ENCODE data around the gene CETN3. TPM values are rescaled to one million over a fixed set of nuclear protein-coding genes. Genes with fewer than 3 reads are reported as not detected.

Gene CETN3
- total and polyA plus RNA-seq, 2 of the 8 experiments (the other 6 are each of a cell fraction or from before 2014, with no cell fraction given): 4.8 to 43.8 TPM

DNA sequence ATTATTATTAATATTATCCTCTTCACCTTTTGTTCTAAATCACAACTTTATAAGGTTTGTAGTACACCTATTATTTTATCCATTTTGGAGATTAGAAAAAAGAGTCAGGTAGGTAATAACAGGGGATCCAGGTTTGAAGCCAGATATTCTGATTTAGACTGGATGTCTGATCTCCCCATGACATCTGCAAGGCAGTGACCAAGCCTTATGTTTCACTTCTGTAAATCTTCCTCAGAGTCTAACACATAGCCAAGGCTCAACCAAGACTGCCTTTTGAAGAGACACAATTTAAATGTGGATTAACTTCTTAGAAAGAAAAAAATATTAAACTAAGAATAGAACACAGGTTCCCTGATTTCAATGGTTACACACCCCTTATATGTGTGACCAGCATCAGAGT, 44.2 kb downstream of the CETN3 start:
- CTCF ChIA-PET (ENCODE audit: partially characterized antibody): no interaction called here
- no peak overlapping the region for H2AK5ac ChIP-seq (ENCODE audit: low read depth, low read length)

More for the DNA sequence above, 44.2 kb downstream of the CETN3 start:
- Histone ChIP-seq H3K4me3 (ENCODE audit: extremely low read depth in 1 of 4, insufficient read depth in 2 of 4, low read depth in 3 of 4, low read length in 4 of 4) (no peak overlapping the region), H3K18ac (ENCODE audit: extremely low read depth, low read length) (no peak overlapping the region), H3K23ac (ENCODE audit: insufficient read length) (no peak overlapping the region), H3K79me2 (ENCODE audit: control insufficient read depth in 1 of 2, insufficient read depth in 2 of 2, low read length in 2 of 2) (no peaks in the 10 kb centered on the region), H2BK20ac (ENCODE audit: low read length) (no peak overlapping the region), H4K91ac (replicated peaks; ENCODE audit: insufficient read length, low read length) (no peak overlapping the region), H3K9me3 (ENCODE audit: insufficient read depth in 2 of 2, low read depth in 1 of 2, low read length in 1 of 2) (peaks cover 3 to 6% of the 10 kb centered on the region in 2 experiments; a peak in 3 of 4 replicates), H3K4me1 (replicated peaks in 1 of 4; ENCODE audit: control insufficient read depth in 3 of 4, insufficient read depth in 4 of 4, low read length in 3 of 4) (peaks cover 0 to 7% (median 3%) of the 10 kb centered on the region in 4 experiments; a peak in 3 of 7 replicates), H2BK5ac (ENCODE audit: low read depth, low read length) (no peak overlapping the region), H2BK120ac (replicated peaks; ENCODE audit: low read depth, low read length) (no peak overlapping the region), H2AFZ (ENCODE audit: low read length) (no peak overlapping the region), H3K9ac (replicated peaks in 1 of 4; ENCODE audit: extremely low read depth in 1 of 4, low read depth in 3 of 4, low read length in 3 of 4) (no peak overlapping the region), H3K27me3 (replicated peaks in 1 of 4; ENCODE audit: control insufficient read depth in 3 of 4, extremely low read depth in 1 of 4, insufficient read depth in 3 of 4, low read length in 3 of 4) (no peaks in the 10 kb centered on the region), H3K79me1 (ENCODE audit: low read depth, low read length) (no peaks in the 10 kb centered on the region), H3K14ac (ENCODE audit: insufficient read length) (no peak overlapping the region), H3K36me3 (ENCODE audit: control insufficient read depth in 2 of 4, insufficient read depth in 4 of 4, low read length in 3 of 4) (no peaks in the 10 kb centered on the region), H4K5ac (ENCODE audit: insufficient read length, low read depth, low read length) (no peak overlapping the region), H3K4me2 (ENCODE audit: insufficient read depth in 1 of 2, low read depth in 2 of 2, low read length in 2 of 2) (no peak overlapping the region), H3K4ac (replicated peaks; ENCODE audit: insufficient read length, low read depth, low read length) (no peak overlapping the region), H4K20me1 (replicated peaks in 1 of 2; ENCODE audit: control insufficient read depth in 1 of 2, insufficient read depth in 2 of 2, low read length in 2 of 2) (no peaks in the 10 kb centered on the region), H4K8ac (ENCODE audit: extremely low read depth, insufficient read depth, low read length) (no peak overlapping the region), H3K23me2 (ENCODE audit: low read depth, low read length) (no peaks in the 10 kb centered on the region), H2BK15ac (ENCODE audit: low read length) (no peak overlapping the region), H2BK12ac (ENCODE audit: low read depth, low read length) (no peak overlapping the region), H3K56ac (replicated peaks; ENCODE audit: insufficient read length, low read depth, low read length) (no peak overlapping the region), H3K27ac (ENCODE audit: low read depth, low read length) (no peak overlapping the region)
- TF ChIP-seq HDAC2 (IDR thresholded peaks at IDR 0.05; ENCODE audit: borderline replicate concordance in 1 of 2, low read depth in 2 of 2, low read length in 2 of 2) (no peak), EP300 (IDR thresholded peaks at IDR 0.05; ENCODE audit: borderline replicate concordance in 1 of 2, low read depth in 2 of 2, low read length in 2 of 2) (no peak), MAFK (IDR thresholded peaks at IDR 0.05; ENCODE audit: low read depth, low read length) (no peak), POU5F1 (IDR thresholded peaks at IDR 0.05; ENCODE audit: low read depth, low read length) (no peak), RAD21 (IDR thresholded peaks at IDR 0.05 in 1 of 2, conservative IDR thresholded peaks at IDR 0.05 in 1 of 2; ENCODE audit: low read depth in 2 of 2, low read length in 2 of 2) (no peak), POLR2A (IDR thresholded peaks at IDR 0.05; ENCODE audit: control extremely low read depth in 1 of 2, low read depth in 2 of 2, low read length in 2 of 2) (no peak), CTCF (IDR thresholded peaks at IDR 0.05; ENCODE audit: control extremely low read depth in 1 of 3, insufficient read depth in 1 of 3, low read depth in 1 of 3, low read length in 3 of 3) (no peak), CTBP2 (IDR thresholded peaks at IDR 0.05; ENCODE audit: borderline replicate concordance, insufficient read depth, insufficient read length, low read length) (no peak)
- POLR2A ChIA-PET (ENCODE audit: partially characterized antibody): no interaction called here
- DNase-seq (ENCODE audit: low read depth in 1 of 2, low spot score in 2 of 2) (no peak), FAIRE-seq (no peak)

Data from H1 (cell line).